Placental pericyte (primary cell): ENCODE data around the gene DDX49. TPM values are rescaled to one million over a fixed set of nuclear protein-coding genes. Genes with fewer than 3 reads are reported as not detected.

Experiments used
- total RNA-seq: library from RNA; depleted of rRNA; stranded (reverse); fragments of >200 nt; gene quantifications from 2 replicates; pipeline ENCODE4 v1.2.3, GENCODE V29; 2012

Gene DDX49, protein sequence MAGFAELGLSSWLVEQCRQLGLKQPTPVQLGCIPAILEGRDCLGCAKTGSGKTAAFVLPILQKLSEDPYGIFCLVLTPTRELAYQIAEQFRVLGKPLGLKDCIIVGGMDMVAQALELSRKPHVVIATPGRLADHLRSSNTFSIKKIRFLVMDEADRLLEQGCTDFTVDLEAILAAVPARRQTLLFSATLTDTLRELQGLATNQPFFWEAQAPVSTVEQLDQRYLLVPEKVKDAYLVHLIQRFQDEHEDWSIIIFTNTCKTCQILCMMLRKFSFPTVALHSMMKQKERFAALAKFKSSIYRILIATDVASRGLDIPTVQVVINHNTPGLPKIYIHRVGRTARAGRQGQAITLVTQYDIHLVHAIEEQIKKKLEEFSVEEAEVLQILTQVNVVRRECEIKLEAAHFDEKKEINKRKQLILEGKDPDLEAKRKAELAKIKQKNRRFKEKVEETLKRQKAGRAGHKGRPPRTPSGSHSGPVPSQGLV
- 84.6 and 95.4 TPM in 2 replicates for total RNA-seq

GRCh38 chr19:18919086-18919899, at the start of gene DDX49, which contains the start of gene COPE:
Gene DDX49, plus strand, starts transcription at chr19:18919715. Its CDS starts 27 bp downstream, at chr19:18919742.
Gene COPE, minus strand, starts transcription at chr19:18919387. Its CDS starts 39 bp downstream, at chr19:18919348.

GRCh38 chr19:18895824-18896341, 23.6 kb upstream of the DDX49 start, which contains the start of gene CERS1:
Gene CERS1, minus strand, starts transcription at chr19:18896158. Its CDS starts 86 bp downstream, at chr19:18896072.

GRCh38 chr19:18940769-18941627, 21.5 kb downstream of the DDX49 start, which contains the start of gene HOMER3:
Gene HOMER3, minus strand, starts transcription at chr19:18941217. Its CDS starts 2,235 bp downstream, at chr19:18938982.

Other genes starting within 250 kb of the DDX49 start
- 3.0 and 3.5 TPM in 2 replicates for gene CRTC1, start 236.0 kb upstream of the DDX49 start, total RNA-seq
- gene COMP, start 128.4 kb upstream of the DDX49 start, total RNA-seq, result not detected in 2 replicates
- 60.4 and 76.5 TPM in 2 replicates for gene UPF1, start 87.8 kb upstream of the DDX49 start, total RNA-seq
- 0.29 and 0.66 TPM in 2 replicates for gene CERS1, start 23.6 kb upstream of the DDX49 start, total RNA-seq
- 250 and 353 TPM in 2 replicates for gene COPE, start 328 bp upstream of the DDX49 start, total RNA-seq
- gene HOMER3, start 21.5 kb downstream of the DDX49 start, total RNA-seq, result 42.0 and 88.6 TPM in 2 replicates
- 22.8 and 57.6 TPM in 2 replicates for gene SUGP2, start 113.8 kb downstream of the DDX49 start, total RNA-seq
- gene ARMC6, start 113.9 kb downstream of the DDX49 start, total RNA-seq, result 38.1 and 66.6 TPM in 2 replicates
- 6.1 and 7.3 TPM in 2 replicates for gene SLC25A42, start 144.3 kb downstream of the DDX49 start, total RNA-seq
- 16.0 and 25.6 TPM in 2 replicates for gene TMEM161A, start 218.8 kb downstream of the DDX49 start, total RNA-seq